Measurements from ENCODE around the gene FAM171A1.

- TF ChIP-seq CTCF (IDR thresholded peaks at IDR 0.05) = no peak
- no peak for TF ChIP-seq POLR2AphosphoS5 (IDR thresholded peaks at IDR 0.05; ENCODE audit: low read depth, low read length)
Observed at GRCh38 chr10:15265558-15265957, 105.5 kb downstream of the FAM171A1 start.
